ENCODE measurements around the gene QDPR. TPM values are rescaled to one million over a fixed set of nuclear protein-coding genes. Genes with fewer than 3 reads are reported as not detected.

The QDPR gene
- total RNA-seq = 10 to 100 TPM; 23.3 to 79.4 (median 34.1) TPM
- polyA plus RNA-seq = 10 to 100 TPM; 44.0 to 86.2 (median 47.7) TPM
- long read RNA-seq, donor 1, transcript QDPR-205 (6 exons, 1,374 nt) = minor isoform, 6 of 68 reads
- long read RNA-seq, donor 1, transcript QDPR-201 (7 exons, 1,648 nt) = major isoform, 47 of 68 reads
- long read RNA-seq, donor 1, partial matches to known transcripts = 6 of 68 reads
- long read RNA-seq, donor 1, other reads (novel, unspliced or antisense) = 5 of 68 reads
- long read RNA-seq, donor 2, transcript QDPR-201 (7 exons, 1,648 nt) = major isoform, 21 of 36 reads
- long read RNA-seq, donor 2, partial matches to known transcripts = 7 of 36 reads
- long read RNA-seq, donor 2, other reads (novel, unspliced or antisense) = 0 of 36 reads
- long read RNA-seq, donor 3, transcript QDPR-201 (7 exons, 1,648 nt) = major isoform, 21 of 42 reads
- long read RNA-seq, donor 3, partial matches to known transcripts = 13 of 42 reads
- long read RNA-seq, donor 3, other reads (novel, unspliced or antisense) = 0 of 42 reads
- long read RNA-seq, donor 4, transcript QDPR-201 (7 exons, 1,648 nt) = major isoform, 76 of 93 reads
- long read RNA-seq, donor 4, transcript QDPR-202 (6 exons, 1,278 nt) = minor isoform, 8 of 93 reads
- long read RNA-seq, donor 4, partial matches to known transcripts = 2 of 93 reads
- long read RNA-seq, donor 4, other reads (novel, unspliced or antisense) = 3 of 93 reads
- long read RNA-seq, donor 5, transcript QDPR-205 (6 exons, 1,374 nt) = minor isoform, 6 of 204 reads
- long read RNA-seq, donor 5, transcript QDPR-201 (7 exons, 1,648 nt) = major isoform, 167 of 204 reads
- long read RNA-seq, donor 5, transcript QDPR-202 (6 exons, 1,278 nt) = minor isoform, 12 of 204 reads
- long read RNA-seq, donor 5, partial matches to known transcripts = 0 of 204 reads
- long read RNA-seq, donor 5, other reads (novel, unspliced or antisense) = 17 of 204 reads
- long read RNA-seq, donor 6, transcript QDPR-202 (6 exons, 1,278 nt) = minor isoform, 9 of 97 reads
- long read RNA-seq, donor 6, transcript QDPR-201 (7 exons, 1,648 nt) = major isoform, 80 of 97 reads
- long read RNA-seq, donor 6, partial matches to known transcripts = 0 of 97 reads
- long read RNA-seq, donor 6, other reads (novel, unspliced or antisense) = 4 of 97 reads
- long read RNA-seq, donor 7, transcript QDPR-201 (7 exons, 1,648 nt) = major isoform, 24 of 37 reads
- long read RNA-seq, donor 7, partial matches to known transcripts = 7 of 37 reads
- long read RNA-seq, donor 7, other reads (novel, unspliced or antisense) = 0 of 37 reads
- long read RNA-seq, donor 8, transcript QDPR-205 (6 exons, 1,374 nt) = minor isoform, 5 of 70 reads
- long read RNA-seq, donor 8, transcript QDPR-201 (7 exons, 1,648 nt) = major isoform, 51 of 70 reads
- long read RNA-seq, donor 8, transcript QDPR-202 (6 exons, 1,278 nt) = minor isoform, 6 of 70 reads
- long read RNA-seq, donor 8, partial matches to known transcripts = 7 of 70 reads
- long read RNA-seq, donor 8, other reads (novel, unspliced or antisense) = 0 of 70 reads
- long read RNA-seq, donor 9, transcript QDPR-201 (7 exons, 1,648 nt) = major isoform, 33 of 50 reads
- long read RNA-seq, donor 9, transcript QDPR-202 (6 exons, 1,278 nt) = minor isoform, 5 of 50 reads
- long read RNA-seq, donor 9, partial matches to known transcripts = 7 of 50 reads
- long read RNA-seq, donor 9, other reads (novel, unspliced or antisense) = 0 of 50 reads
- long read RNA-seq, donor 10, transcript QDPR-201 (7 exons, 1,648 nt) = major isoform, 18 of 22 reads
- long read RNA-seq, donor 10, partial matches to known transcripts = 0 of 22 reads
- long read RNA-seq, donor 10, other reads (novel, unspliced or antisense) = 0 of 22 reads

- intact Hi-C loops (cut with DNase I) = no loop called here
- WGBS, 4 donors = 1 to 4% (median 3%) methylated on average over 17 to 65 of the region's 65 CpGs
- peak; percentile 87 to 91 (median 87) for DNase-seq
- Histone ChIP-seq H3K4me3 (peak within 1 kb of the TSS; percentile 19 to 88 (median 81)), H3K9me3 (replicated peaks in 1 of 3) (no peaks in the 10 kb centered on the region), H3K36me3 (replicated peaks in 1 of 2) (peaks cover 0 to 19% of the 10 kb centered on the region in 2 donors), H3K27ac (peak within 1 kb of the TSS in 4 of 5 donors; percentile 71 to 93 (median 85)), H3K27me3 (no peaks in the 10 kb centered on the region), H3K4me1 (replicated peaks in 1 of 2) (peaks cover 9 to 18% of the 10 kb centered on the region in 2 donors)
- peak; percentile 67 to 72 for TF ChIP-seq POLR2A (IDR thresholded peaks at IDR 0.05)
- TF ChIP-seq CTCF (IDR thresholded peaks at IDR 0.05) = peak; percentile 16 to 56 (median 43)
Observed at GRCh38 chr4:17511950-17512795, at the start of gene QDPR. QDPR (minus strand) TSS chr4:17512090; CDS start chr4:17512054, 36 bp downstream.

GRCh38 chr4:17561195-17561909, 49.5 kb upstream of the QDPR start:
- TF ChIP-seq CTCF (IDR thresholded peaks at IDR 0.05) = no peak
- TF ChIP-seq POLR2A (IDR thresholded peaks at IDR 0.05) = no peak

More at GRCh38 chr4:17561195-17561909, 49.5 kb upstream of the QDPR start:
- Histone ChIP-seq H3K27me3 (no peaks in the 10 kb centered on the region), H3K27ac (no peak overlapping the region), H3K4me3 (no peak overlapping the region), H3K36me3 (replicated peaks in 1 of 2) (no peaks in the 10 kb centered on the region), H3K4me1 (replicated peaks in 1 of 2) (no peaks in the 10 kb centered on the region), H3K9me3 (replicated peaks in 1 of 3) (no peaks in the 10 kb centered on the region)
- DNase-seq = peak in 1 of 7 donors; percentile 58
- intact Hi-C loops (cut with DNase I) = no loop called here
- 84 to 94% (median 88%) methylated on average over 7 to 8 of the region's 8 CpGs for WGBS, 4 donors

Measured in adrenal gland (tissue), 19 donors.